Activated CD8-positive, alpha-beta memory T cell treated with anti-CD3 and anti-CD28 coated beads for 36 hours (primary cell): Measurements from ENCODE around the gene SLC22A23. TPM values are rescaled to one million over a fixed set of nuclear protein-coding genes. Genes with fewer than 3 reads are reported as not detected.
"Not testable (repeated sequence)": the region's sequence is repeated elsewhere in the genome, so short reads cannot be mapped to it uniquely, and the experiment has no call there.

Source experiments
- CTCF ChIA-PET: fragments of 350-600 bp; sonication (Branson Sonifier 250); formaldehyde crosslinking; loops from one replicate; lab custom pipeline; 2021; ENCODE audit warnings: antibody characterized with exemption; lab: Charles Lee
- POLR2A ChIA-PET: fragments of 350-600 bp; sonication (Branson Sonifier 250); formaldehyde crosslinking; loops from one replicate; lab custom pipeline; 2021; ENCODE audit warnings: antibody characterized with exemption; lab: Charles Lee
- total RNA-seq, 2 experiments: library from RNA; stranded (reverse); gene quantifications; one replicate each; pipeline ENCODE4 v1.2.3, GENCODE V29; 2021

Gene SLC22A23
- total RNA-seq, 2 experiments from 2014 or later = 0.15 to 0.17 TPM

- ChIA-PET POLR2A (no interaction called here), CTCF (no interaction called here)
Measured at GRCh38 chr6:3397229-3398164, 59.4 kb downstream of the SLC22A23 start.

- ChIA-PET POLR2A (no interaction called here), CTCF (no interaction called here)
Measured at GRCh38 chr6:3396503-3397180, 60.2 kb downstream of the SLC22A23 start.

DNA sequence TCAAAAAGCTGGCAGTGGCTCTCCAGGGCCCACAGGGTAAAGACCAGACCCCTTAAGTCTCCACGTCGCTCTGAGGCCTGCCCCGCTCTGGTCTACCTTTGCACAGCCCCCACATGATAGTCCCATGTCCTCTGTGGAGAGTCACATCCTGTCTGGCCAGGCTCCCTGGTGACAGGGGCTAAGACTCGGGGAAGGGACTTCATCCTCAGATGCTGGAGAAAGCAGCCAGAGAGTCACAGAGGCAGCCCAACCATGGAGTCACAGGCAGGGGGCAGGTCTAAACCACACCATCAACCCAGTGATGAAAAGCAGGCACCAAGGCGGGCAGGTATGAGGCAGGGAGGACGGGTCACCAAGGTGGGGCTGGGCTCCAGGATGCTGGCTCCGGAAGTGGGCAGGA is 62.2 kb downstream of the SLC22A23 start:
- CTCF ChIA-PET = no interaction called here

DNA sequence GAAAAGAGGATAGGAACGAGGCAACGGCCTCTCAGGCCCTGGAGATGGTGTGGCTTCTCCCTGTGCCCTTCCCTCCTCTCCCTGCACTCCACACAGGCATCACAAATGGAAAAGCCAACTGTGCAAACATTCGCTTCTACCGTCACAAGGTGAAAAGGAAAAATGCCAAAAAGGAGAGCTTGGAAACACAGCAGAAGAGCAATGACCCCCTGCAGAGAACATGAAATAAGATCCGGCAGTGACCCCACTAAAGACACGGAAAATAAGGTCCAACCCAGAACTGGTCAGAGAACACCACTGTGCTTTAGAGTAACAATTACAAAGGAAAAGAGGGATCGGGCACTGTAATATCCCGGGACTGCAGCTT is 63.0 kb downstream of the SLC22A23 start:
- CTCF ChIA-PET = no interaction called here
- POLR2A ChIA-PET = no interaction called here

More for the DNA sequence above, 62.2 kb downstream of the SLC22A23 start:
- POLR2A ChIA-PET = no interaction called here

GRCh38 chr6:3392930-3393835 is 63.7 kb downstream of the SLC22A23 start:
- ChIA-PET POLR2A (no interaction called here), CTCF (no interaction called here)

DNA sequence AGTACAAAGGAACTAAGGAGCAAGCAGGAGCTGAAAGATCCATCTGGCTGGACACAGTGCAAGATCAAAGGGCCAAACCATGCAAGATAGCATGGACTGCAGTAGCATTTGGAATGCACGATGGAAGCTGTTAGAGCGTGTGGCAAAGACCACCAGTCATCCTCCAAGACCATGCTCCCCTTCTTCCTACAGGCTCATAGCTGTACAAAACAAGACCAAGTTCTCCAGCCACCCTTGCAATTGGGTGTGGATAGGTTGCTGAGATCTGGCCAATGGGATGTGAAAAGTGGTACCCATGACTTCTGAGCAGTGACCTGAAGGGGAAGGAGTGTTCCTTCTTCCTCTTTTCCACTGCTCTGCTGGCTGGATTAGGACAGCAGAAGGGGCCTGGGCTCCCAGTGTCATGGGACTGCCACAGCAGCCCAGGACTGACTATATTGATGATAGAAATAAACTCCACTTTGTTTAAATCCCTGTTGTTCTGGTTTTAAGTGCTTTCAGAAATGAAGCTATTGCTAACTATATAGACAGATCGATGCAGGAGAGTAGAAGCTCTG is 64.9 kb downstream of the SLC22A23 start:
- CTCF ChIA-PET = no interaction called here

DNA sequence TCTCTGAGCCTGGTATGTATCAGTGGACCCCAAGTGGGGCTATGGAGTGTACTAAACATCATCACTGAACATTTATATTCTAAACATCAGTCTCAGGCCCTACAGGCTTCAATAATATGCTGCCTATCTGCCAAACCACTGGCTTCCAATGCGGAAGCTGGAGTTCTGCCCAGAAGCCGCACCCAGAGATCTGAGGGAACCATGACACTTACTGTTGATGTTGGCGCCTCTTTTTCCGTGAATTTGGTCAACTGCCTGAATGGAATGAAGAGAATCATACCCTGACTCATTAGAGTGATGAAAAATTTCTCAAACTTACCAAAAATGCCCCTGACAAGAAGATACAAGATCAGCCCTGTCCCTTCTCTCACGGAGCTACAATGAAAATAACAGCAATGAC is 66.2 kb downstream of the SLC22A23 start:
- POLR2A ChIA-PET = interaction anchor here (0.6 kb wide), 1 partner anchor 435 kb away, joined by 3 read pairs; no protein-coding TSS in a partner anchor
- CTCF ChIA-PET = no interaction called here

More for the DNA sequence above, 64.9 kb downstream of the SLC22A23 start:
- POLR2A ChIA-PET = interaction anchor here (0.6 kb wide), 1 partner anchor 79 kb away, joined by 5 read pairs; no protein-coding TSS in a partner anchor

- POLR2A ChIA-PET = no interaction called here
- CTCF ChIA-PET = no interaction called here
Measured at GRCh38 chr6:3389390-3390167, 67.3 kb downstream of the SLC22A23 start.

DNA sequence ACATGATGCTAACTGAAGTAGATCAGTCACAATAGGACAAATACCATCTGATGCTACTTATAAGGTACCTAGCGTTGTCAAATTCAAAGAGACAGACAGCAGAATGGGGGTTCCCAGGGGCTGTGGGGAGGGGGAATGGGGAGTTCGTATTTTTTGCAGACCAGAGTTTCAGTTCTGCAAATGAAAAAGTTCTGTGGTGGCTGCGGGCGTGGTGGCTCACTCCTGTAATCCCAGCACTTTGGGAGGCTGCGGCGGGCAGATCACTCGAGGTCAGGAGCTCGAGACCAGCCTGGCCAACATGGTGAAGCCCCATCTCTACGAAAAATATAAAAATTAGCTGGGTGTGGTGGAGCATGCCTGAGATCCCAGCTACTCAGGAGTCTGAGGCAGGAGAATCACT is 68.1 kb downstream of the SLC22A23 start:
- POLR2A ChIA-PET = no interaction called here

DNA sequence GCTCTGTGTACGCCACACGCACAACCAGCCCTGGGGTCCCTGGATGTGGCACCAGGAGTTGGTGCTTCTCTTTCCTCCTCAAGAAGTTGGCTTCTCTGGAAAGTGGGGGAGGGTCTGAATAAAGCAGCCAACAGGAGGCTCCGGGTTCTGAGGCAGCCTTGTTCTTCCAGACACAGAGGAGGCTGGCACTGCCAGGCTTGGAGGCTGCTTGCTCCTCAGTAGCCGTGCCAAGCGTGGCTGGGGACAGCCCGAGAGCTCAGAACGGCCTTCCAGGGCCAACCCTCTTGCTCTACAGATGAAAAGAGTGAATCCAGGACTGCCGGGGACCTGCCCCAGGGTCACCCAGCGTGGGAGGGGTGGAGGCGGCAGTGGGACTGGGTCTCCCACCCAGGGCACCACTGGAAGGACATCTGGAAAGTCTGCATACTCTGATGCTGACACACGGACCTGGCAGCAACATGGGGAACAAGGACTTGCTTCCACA is 70.4 kb downstream of the SLC22A23 start:
- ChIA-PET POLR2A (no interaction called here), CTCF (no interaction called here)

More for the DNA sequence above, 68.1 kb downstream of the SLC22A23 start:
- CTCF ChIA-PET = no interaction called here

DNA sequence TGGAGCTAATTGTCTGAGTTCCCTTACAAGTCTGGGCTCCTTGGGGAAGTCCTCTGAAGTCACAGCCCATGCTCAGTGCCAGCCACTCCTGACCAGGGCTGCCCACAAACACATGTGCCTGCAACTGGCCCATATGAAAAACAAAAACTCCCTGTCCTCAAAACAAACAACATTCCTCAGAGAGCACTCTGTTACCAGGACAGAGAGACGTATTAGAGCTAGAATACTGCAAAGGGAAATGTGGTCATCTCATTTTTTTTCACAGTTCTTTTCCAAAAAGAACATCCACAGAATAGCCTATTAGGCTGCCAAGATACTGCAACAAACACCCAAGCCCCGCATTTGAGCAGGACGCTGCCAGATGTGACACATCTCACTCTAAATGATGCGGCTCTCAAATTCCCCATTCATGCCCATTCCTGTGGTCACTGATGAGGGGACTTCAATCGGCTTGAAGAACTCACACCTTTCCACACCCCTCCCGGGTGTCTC is 71.1 kb downstream of the SLC22A23 start:
- ChIA-PET POLR2A (no interaction called here), CTCF (no interaction called here)

GRCh38 chr6:3385181-3385580 is 71.7 kb downstream of the SLC22A23 start:
- CTCF ChIA-PET, POLR2A ChIA-PET: not testable (repeated sequence)

DNA sequence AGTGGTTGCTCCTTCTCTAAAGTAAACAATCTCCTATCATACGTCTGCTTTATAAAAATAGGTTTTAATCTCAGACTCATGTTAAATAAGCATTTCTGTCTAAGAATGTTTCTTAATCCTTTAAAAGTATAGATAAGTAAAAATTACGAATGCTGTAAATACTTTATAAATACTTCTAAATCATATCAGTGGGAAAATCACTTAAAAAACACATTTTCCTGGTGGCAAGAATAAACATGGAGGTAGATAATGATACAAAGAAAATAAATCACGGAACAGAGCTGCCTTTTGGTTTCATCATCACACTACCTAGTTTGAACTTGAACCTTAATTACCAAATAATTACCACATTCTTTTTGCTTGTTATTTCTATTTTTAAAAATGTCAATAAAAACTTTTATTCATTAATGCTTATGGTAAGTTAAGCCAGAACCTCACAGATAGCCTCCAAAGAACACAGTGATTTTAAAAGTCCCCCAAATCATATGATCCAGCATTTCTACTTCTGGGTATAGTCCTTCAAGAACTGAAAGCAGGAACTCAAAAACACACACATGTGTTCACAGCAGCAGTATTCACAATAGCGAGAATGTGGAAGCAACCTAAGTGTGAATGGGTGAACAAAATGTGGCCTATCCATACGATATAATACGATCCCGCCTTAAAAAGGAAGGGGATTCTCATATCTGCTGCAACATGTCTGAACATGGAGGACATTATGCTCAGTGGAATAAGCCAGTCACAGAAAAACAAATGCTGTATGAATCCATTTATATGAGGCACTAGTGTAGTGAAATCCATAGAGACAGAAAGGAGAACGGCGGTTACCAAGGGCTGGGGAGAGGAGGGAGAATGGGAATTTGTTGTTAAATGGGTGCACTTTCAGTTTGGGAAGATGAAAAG is 72.4 kb downstream of the SLC22A23 start:
- POLR2A ChIA-PET = no interaction called here
- CTCF ChIA-PET = no interaction called here

GRCh38 chr6:3383525-3383924 is 73.3 kb downstream of the SLC22A23 start:
- ChIA-PET CTCF (no interaction called here), POLR2A (no interaction called here)

- ChIA-PET CTCF (no interaction called here), POLR2A (no interaction called here)
Measured at GRCh38 chr6:3382326-3383279, 74.2 kb downstream of the SLC22A23 start.

DNA sequence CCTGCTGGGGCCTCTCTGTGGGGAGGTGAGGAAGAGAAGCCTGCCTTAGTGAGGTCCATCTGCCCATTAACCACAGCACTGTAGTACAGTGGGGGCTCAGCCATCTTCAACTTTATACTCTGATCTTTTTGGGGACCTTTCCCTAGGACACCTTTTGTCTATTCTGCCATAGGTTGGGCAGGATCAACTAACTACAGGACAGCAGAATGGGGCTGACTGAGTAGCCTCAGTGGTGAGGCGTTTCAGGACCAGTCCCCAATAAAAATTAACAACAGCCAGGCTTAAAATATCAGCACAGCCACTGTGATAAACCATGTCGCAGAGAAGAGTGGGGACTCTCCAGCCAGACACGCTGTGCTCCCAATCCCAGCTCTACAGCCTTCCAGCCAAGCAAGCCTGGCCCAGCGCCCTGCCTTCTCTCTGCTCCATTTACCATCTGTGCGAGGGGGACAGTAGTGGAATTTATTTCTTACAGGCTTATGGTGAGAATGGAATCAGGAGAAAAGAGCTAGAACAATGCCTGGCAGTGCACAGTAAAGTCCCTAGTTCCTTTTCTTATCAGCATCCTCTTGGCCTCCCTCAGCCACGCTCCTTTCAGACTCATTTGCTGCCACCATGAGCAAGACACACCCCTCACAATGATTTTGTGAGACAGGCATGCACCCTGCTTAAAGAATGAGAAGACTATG is 75.5 kb downstream of the SLC22A23 start:
- CTCF ChIA-PET = no interaction called here
- POLR2A ChIA-PET = no interaction called here
